GM12873 (cell line): Measurements from ENCODE around the gene PTAR1.

ENCODE experiments used
- CTCF ChIP-seq: IDR thresholded peaks from 2 replicates; pipeline ENCODE4 v1.5.1; 2012; ENCODE audit warnings: low read depth, mild to moderate bottlenecking, moderate library complexity, low read length, control low read depth; ENCODE audit not compliant: insufficient read depth; ENCODE audit errors: missing control alignments

Gene PTAR1

GRCh38 chr9:69746859-69747560, 12.8 kb downstream of the PTAR1 start:
- TF ChIP-seq CTCF = no peak

- TF ChIP-seq CTCF = no peak
Observed at GRCh38 chr9:69745716-69746437, 13.9 kb downstream of the PTAR1 start.

DNA sequence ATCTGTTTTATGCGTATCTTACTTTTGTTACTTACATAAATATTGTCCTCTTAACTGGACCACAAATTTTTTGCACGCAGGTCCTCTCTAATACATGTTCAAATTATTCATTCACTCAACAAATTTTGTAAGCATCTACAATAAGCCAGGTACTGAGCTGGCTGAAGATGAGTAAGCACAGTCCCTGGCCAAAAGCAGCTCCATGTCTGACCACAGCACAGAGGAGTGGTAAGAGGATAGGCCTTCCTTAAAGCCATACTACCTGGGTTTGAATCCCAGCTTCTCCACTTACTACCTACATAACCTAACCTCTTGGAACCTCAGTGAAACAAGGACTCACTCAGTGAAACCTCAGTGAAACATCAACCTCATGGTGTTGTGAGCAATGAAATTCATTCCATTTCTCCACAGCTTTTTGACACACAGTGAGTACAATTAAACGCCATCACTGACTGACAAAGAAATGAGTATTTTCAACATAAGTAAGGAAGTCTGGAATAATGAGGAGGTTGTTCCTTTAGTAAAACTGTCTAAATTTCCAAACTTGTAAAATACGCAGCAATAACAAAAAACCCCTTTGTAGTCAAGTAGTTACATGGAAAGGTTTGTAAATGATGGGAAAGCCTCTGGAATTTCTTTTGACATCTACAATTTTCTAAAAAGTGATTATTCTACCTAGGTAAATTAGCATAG, 15.0 kb downstream of the PTAR1 start:
- TF ChIP-seq CTCF = no peak

DNA sequence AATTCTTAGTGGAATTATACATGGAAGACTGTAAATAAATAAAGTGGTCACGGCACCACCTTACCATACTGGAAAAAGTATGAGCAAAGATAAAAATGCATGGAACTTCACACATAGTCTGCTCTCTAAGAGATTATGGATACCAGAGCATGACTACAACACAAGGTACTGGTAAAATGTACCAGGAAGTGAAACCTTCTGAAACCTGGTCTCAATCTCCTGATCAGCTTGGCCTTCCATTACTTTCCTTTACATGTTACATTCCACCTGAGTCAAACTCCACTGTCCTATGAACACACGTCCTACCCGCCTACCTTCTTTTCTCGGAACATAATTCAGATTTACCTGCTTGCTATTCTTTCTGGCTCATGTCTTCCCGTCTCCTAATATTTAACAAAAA, 15.9 kb downstream of the PTAR1 start:
- no peak for TF ChIP-seq CTCF

DNA sequence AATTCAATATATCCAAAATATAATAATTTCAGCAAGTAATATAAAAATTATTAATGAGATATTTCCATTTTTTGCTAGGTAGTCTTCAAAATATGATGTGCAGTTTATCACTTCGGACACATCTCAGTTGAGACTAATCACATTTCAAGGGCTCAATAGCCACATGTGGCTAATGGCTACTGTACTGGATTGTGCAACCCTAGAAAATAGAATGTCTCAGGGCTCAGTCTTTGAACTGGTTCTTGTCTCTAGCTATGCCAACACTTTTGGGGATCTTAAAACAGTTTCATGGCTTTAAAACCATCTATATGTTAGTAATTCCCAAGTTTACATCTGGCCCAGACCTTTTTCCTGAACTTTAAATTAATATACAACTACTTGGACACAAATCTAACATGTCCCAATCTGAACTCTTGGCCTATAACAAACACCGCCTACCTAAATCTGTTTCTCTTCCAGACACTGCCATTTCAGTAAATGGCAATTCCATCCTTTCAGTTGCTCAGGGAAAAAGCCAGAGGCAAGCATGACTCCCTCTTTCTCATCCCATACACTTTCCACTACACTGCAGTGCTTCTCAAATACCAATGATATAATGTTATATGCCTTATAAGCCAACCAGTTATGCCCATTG, 18.8 kb downstream of the PTAR1 start:
- TF ChIP-seq CTCF = no peak

DNA sequence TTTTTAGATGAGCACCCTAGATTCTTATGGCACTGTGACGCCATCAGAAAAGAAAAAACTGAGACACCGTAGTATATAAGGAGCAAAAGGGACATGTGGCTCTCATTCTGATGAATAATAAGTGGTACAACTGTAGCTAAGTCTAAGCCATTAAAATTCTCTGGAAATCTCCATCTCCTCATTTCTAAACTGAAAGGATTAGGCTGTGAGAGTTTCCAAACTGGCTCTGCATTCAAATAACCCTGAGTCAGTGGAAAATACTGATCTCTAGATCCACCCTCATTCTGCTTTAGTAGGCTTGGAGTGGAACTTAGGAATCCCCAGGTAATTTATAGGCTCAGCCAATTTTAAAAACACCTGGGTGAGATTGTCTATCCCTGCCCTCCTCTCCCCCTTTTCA, 28.5 kb downstream of the PTAR1 start:
- no peak for TF ChIP-seq CTCF

- TF ChIP-seq CTCF = no peak
Observed at GRCh38 chr9:69719983-69720382, 39.8 kb downstream of the PTAR1 start.
